PC-9 (cell line): Measurements from ENCODE around the gene TMEM108.

ENCODE experiments used
- EZH2 ChIP-seq: fragments of 200-600 bp; sonication (generic); IDR thresholded peaks from 2 replicates; pipeline ENCODE4 v1.8.0; 2017; ENCODE audit warnings: antibody characterized with exemption, low read depth
- TF ChIP-seq, protein P1 (sequence below): fragments of 200-600 bp; sonication (generic); conservative IDR thresholded peaks from 2 replicates; pipeline ENCODE4 v1.6.1; 2017; ENCODE audit warnings: mixed run types, antibody characterized with exemption, mild to moderate bottlenecking, moderate library complexity

DNA sequence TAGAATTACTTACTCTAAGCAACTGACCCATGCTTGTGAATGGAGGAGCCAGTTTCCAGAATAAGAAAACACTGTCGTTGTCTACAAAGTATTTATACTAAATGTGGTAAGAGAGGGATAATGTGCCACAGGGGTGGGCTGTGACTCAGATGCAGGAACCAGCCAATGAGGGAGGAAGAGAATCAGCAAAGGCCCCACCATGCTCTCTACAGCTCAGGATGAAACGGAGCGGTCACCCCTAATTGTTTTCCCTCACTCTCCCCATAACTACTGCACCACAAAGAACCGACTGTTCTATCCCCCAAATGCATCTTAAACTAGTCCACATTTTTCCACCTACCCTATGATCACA is 406.2 kb downstream of the TMEM108 start:
- TF ChIP-seq, protein P1, sequence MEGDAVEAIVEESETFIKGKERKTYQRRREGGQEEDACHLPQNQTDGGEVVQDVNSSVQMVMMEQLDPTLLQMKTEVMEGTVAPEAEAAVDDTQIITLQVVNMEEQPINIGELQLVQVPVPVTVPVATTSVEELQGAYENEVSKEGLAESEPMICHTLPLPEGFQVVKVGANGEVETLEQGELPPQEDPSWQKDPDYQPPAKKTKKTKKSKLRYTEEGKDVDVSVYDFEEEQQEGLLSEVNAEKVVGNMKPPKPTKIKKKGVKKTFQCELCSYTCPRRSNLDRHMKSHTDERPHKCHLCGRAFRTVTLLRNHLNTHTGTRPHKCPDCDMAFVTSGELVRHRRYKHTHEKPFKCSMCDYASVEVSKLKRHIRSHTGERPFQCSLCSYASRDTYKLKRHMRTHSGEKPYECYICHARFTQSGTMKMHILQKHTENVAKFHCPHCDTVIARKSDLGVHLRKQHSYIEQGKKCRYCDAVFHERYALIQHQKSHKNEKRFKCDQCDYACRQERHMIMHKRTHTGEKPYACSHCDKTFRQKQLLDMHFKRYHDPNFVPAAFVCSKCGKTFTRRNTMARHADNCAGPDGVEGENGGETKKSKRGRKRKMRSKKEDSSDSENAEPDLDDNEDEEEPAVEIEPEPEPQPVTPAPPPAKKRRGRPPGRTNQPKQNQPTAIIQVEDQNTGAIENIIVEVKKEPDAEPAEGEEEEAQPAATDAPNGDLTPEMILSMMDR = no peak
- no peak for TF ChIP-seq EZH2
